DOHH2 (cell line): Measurements from ENCODE around the gene RNF34.
A peak's percentile ranks its signal among the peaks of the same experiment; 100 is the strongest.

ENCODE experiments used
- H3F3A ChIP-seq: fragments of 200-600 bp; sonication (generic), shearing (Covaris generic); 2 replicates; pipeline ENCODE4 v1.6.0; 2016; ENCODE audit warnings: antibody characterized with exemption, mild to moderate bottlenecking; ENCODE audit not compliant: control insufficient read depth, insufficient read depth
- H3K27ac ChIP-seq: fragments of 200-600 bp; sonication (generic); 2 replicates; pipeline ENCODE4 v1.5.1; 2014; ENCODE audit warnings: low read depth, mild to moderate bottlenecking, low read length, moderate library complexity
- H3K27me3 ChIP-seq: fragments of 200-600 bp; sonication (generic); 2 replicates; pipeline ENCODE4 v1.6.1; 2014; ENCODE audit warnings: mild to moderate bottlenecking, low read length, mixed read lengths; ENCODE audit not compliant: control insufficient read depth
- H3K36me3 ChIP-seq: fragments of 200-600 bp; sonication (generic); 2 replicates; pipeline ENCODE4 v1.6.1; 2014; ENCODE audit warnings: mild to moderate bottlenecking, low read length, moderate library complexity, mixed read lengths; ENCODE audit not compliant: control insufficient read depth
- H3K4me1 ChIP-seq: fragments of 200-600 bp; sonication (generic); 2 replicates; pipeline ENCODE4 v1.6.1; 2014; ENCODE audit warnings: mild to moderate bottlenecking, low read length, mixed read lengths; ENCODE audit not compliant: control insufficient read depth
- H3K4me2 ChIP-seq: fragments of 200-600 bp; sonication (generic); 2 replicates; pipeline ENCODE4 v1.6.0; 2014; ENCODE audit warnings: mild to moderate bottlenecking, low read length, moderate library complexity
- H3K4me3 ChIP-seq: fragments of 200-600 bp; sonication (generic); 2 replicates; pipeline ENCODE4 v1.5.1; 2014; ENCODE audit warnings: mild to moderate bottlenecking, low read length, mixed read lengths
- H3K79me2 ChIP-seq: fragments of 200-600 bp; sonication (generic); 2 replicates; pipeline ENCODE4 v1.6.1; 2014; ENCODE audit warnings: mild to moderate bottlenecking, low read length, mixed read lengths; ENCODE audit not compliant: control insufficient read depth
- H3K9me2 ChIP-seq: fragments of 200-600 bp; sonication (generic); replicated peaks from 2 replicates; pipeline ENCODE4 v1.6.1; 2014; ENCODE audit warnings: mild to moderate bottlenecking, low read length, mixed read lengths; ENCODE audit not compliant: control insufficient read depth
- H3K9me3 ChIP-seq: fragments of 200-600 bp; sonication (generic); 2 replicates; pipeline ENCODE4 v1.6.1; 2014; ENCODE audit warnings: antibody characterized with exemption, low read length, mixed read lengths; ENCODE audit not compliant: control insufficient read depth, insufficient read depth
- H4K20me1 ChIP-seq: fragments of 200-600 bp; sonication (generic); 2 replicates; pipeline ENCODE4 v1.6.0; 2014; ENCODE audit warnings: low read depth, mild to moderate bottlenecking, antibody characterized with exemption, low read length, moderate library complexity; ENCODE audit not compliant: control insufficient read depth, insufficient read depth
- CTCF ChIP-seq: fragments of 200-600 bp; sonication (generic); IDR thresholded peaks from one replicate; pipeline ENCODE4 v1.5.1; 2014; ENCODE audit warnings: antibody characterized with exemption, mild to moderate bottlenecking, low read depth, low read length; ENCODE audit not compliant: poor library complexity, severe bottlenecking
- EZH2phosphoT487 ChIP-seq: fragments of 200-600 bp; sonication (generic); IDR thresholded peaks from 2 replicates; pipeline ENCODE4 v1.6.1; 2017; ENCODE audit warnings: borderline replicate concordance, mild to moderate bottlenecking, antibody characterized with exemption, low read length, moderate library complexity, mixed read lengths

Gene RNF34

DNA sequence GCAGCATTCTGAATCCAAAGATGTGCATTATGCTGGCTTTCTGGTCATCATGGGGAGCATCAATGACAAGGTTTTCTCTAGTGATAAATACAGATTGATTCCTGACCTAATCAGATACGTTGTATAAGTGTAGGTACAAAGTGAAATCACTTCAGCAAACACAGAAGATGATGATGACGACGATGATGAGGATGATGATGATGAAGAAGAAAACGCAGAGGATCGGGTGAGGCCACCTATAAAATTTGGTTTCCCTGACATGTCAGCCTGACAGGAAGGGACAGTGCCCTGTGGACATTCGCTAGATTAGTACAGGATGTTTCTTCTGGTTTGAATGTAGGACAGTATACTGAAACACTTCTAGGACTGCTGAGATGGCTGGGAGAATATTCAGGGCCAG lies 20.2 kb downstream of the RNF34 start:
- Histone ChIP-seq H3K9me2 (no peaks in the 10 kb centered on the region), H3F3A (peaks cover 28% of the 10 kb centered on the region), H3K4me1 (peaks cover 20% of the 10 kb centered on the region), H3K36me3 (peaks cover 92% of the 10 kb centered on the region), H4K20me1 (no peaks in the 10 kb centered on the region), H3K27me3 (no peaks in the 10 kb centered on the region), H3K4me3 (no peak overlapping the region), H3K4me2 (no peak overlapping the region), H3K79me2 (peaks cover 44% of the 10 kb centered on the region), H3K27ac (no peak overlapping the region), H3K9me3 (no peaks in the 10 kb centered on the region)
- TF ChIP-seq CTCF (no peak), EZH2phosphoT487 (no peak)

GRCh38 chr12:121423253-121423652 lies 23.3 kb downstream of the RNF34 start:
- H3K4me2 ChIP-seq: no peak overlapping the region
- peaks cover 38% of the 10 kb centered on the region for H3F3A ChIP-seq
- H3K9me2 ChIP-seq: no peaks in the 10 kb centered on the region
- H3K36me3 ChIP-seq: peaks cover 87% of the 10 kb centered on the region
- peak overlapping the region; percentile 95 for H3K27ac ChIP-seq
- H3K4me1 ChIP-seq: peaks cover 48% of the 10 kb centered on the region
- TF ChIP-seq CTCF (no peak), EZH2phosphoT487 (no peak)
- peaks cover 37% of the 10 kb centered on the region for H3K79me2 ChIP-seq
- no peaks in the 10 kb centered on the region for H3K9me3 ChIP-seq
- no peaks in the 10 kb centered on the region for H3K27me3 ChIP-seq
- no peak overlapping the region for H3K4me3 ChIP-seq
- H4K20me1 ChIP-seq: no peaks in the 10 kb centered on the region

GRCh38 chr12:121423682-121424623 lies 24.0 kb downstream of the RNF34 start:
- H4K20me1 ChIP-seq: no peaks in the 10 kb centered on the region
- no peaks in the 10 kb centered on the region for H3K27me3 ChIP-seq
- H3K27ac ChIP-seq: peak overlapping the region; percentile 95
- peak overlapping the region; percentile 58 for H3K4me3 ChIP-seq
- peaks cover 39% of the 10 kb centered on the region for H3F3A ChIP-seq
- TF ChIP-seq EZH2phosphoT487: no peak
- no peak for TF ChIP-seq CTCF
- peaks cover 39% of the 10 kb centered on the region for H3K79me2 ChIP-seq
- no peaks in the 10 kb centered on the region for H3K9me3 ChIP-seq
- H3K36me3 ChIP-seq: peaks cover 87% of the 10 kb centered on the region
- H3K9me2 ChIP-seq: no peaks in the 10 kb centered on the region
- H3K4me2 ChIP-seq: peak overlapping the region; percentile 64
- H3K4me1 ChIP-seq: peaks cover 48% of the 10 kb centered on the region
